ENCODE measurements around the gene PFN2. TPM values are rescaled to one million over a fixed set of nuclear protein-coding genes. Genes with fewer than 3 reads are reported as not detected.
A peak's percentile ranks its signal among the peaks of the same experiment; 100 is the strongest.
"Not testable (repeated sequence)": the region's sequence is repeated elsewhere in the genome, so short reads cannot be mapped to it uniquely, and the experiment has no call there.

PFN2 gene
- total RNA-seq, 1 donor from 2014 or later: 98.0 TPM

- Histone ChIP-seq H3K4me3 (ENCODE audit: low read depth, low read length) (no peak overlapping the region), H3K27me3 (ENCODE audit: control insufficient read depth, insufficient read depth, low read length) (no peaks in the 10 kb centered on the region), H3K36me3 (ENCODE audit: control insufficient read depth, insufficient read depth, low read length) (no peaks in the 10 kb centered on the region)
- DNase-seq (ENCODE audit: low read depth): no peak
- TF ChIP-seq CTCF (IDR thresholded peaks at IDR 0.05; ENCODE audit: insufficient read depth, low read length, poor library complexity, severe bottlenecking): no peak
Measured at GRCh38 chr3:149990423-149990948, 19.8 kb upstream of the PFN2 start.

GRCh38 chr3:149989307-149989706 lies 18.6 kb upstream of the PFN2 start:
- Histone ChIP-seq H3K27me3 (ENCODE audit: control insufficient read depth, insufficient read depth, low read length) (no peaks in the 10 kb centered on the region), H3K36me3 (ENCODE audit: control insufficient read depth, insufficient read depth, low read length) (no peaks in the 10 kb centered on the region), H3K4me3 (ENCODE audit: low read depth, low read length) (no peak overlapping the region)
- no peak for DNase-seq (ENCODE audit: low read depth)
- no peak for TF ChIP-seq CTCF (IDR thresholded peaks at IDR 0.05; ENCODE audit: insufficient read depth, low read length, poor library complexity, severe bottlenecking)

GRCh38 chr3:149983628-149984027 lies 12.9 kb upstream of the PFN2 start:
- Histone ChIP-seq H3K4me3 (ENCODE audit: low read depth, low read length) (no peak overlapping the region), H3K27me3 (ENCODE audit: control insufficient read depth, insufficient read depth, low read length) (no peaks in the 10 kb centered on the region), H3K36me3 (ENCODE audit: control insufficient read depth, insufficient read depth, low read length) (no peaks in the 10 kb centered on the region)
- no peak for TF ChIP-seq CTCF (IDR thresholded peaks at IDR 0.05; ENCODE audit: insufficient read depth, low read length, poor library complexity, severe bottlenecking)
- no peak for DNase-seq (ENCODE audit: low read depth)

GRCh38 chr3:149983053-149983452 lies 12.4 kb upstream of the PFN2 start:
- not testable (repeated sequence) for H3K36me3 ChIP-seq (ENCODE audit: control insufficient read depth, insufficient read depth, low read length); DNase-seq (ENCODE audit: low read depth); H3K4me3 ChIP-seq (ENCODE audit: low read depth, low read length); H3K27me3 ChIP-seq (ENCODE audit: control insufficient read depth, insufficient read depth, low read length)

GRCh38 chr3:149981979-149982378 lies 11.3 kb upstream of the PFN2 start:
- H3K27me3 ChIP-seq (ENCODE audit: control insufficient read depth, insufficient read depth, low read length); DNase-seq (ENCODE audit: low read depth); H3K4me3 ChIP-seq (ENCODE audit: low read depth, low read length); H3K36me3 ChIP-seq (ENCODE audit: control insufficient read depth, insufficient read depth, low read length): not testable (repeated sequence)

GRCh38 chr3:149977386-149977785 lies 6.7 kb upstream of the PFN2 start:
- no peak for TF ChIP-seq CTCF (IDR thresholded peaks at IDR 0.05; ENCODE audit: insufficient read depth, low read length, poor library complexity, severe bottlenecking)
- no peak overlapping the region for H3K4me3 ChIP-seq (ENCODE audit: low read depth, low read length)
- no peaks in the 10 kb centered on the region for H3K27me3 ChIP-seq (ENCODE audit: control insufficient read depth, insufficient read depth, low read length)
- DNase-seq (ENCODE audit: low read depth): no peak
- no peaks in the 10 kb centered on the region for H3K36me3 ChIP-seq (ENCODE audit: control insufficient read depth, insufficient read depth, low read length)

- H3K36me3 ChIP-seq (ENCODE audit: control insufficient read depth, insufficient read depth, low read length): no peaks in the 10 kb centered on the region
- TF ChIP-seq CTCF (IDR thresholded peaks at IDR 0.05; ENCODE audit: insufficient read depth, low read length, poor library complexity, severe bottlenecking): peak; percentile 6
- DNase-seq (ENCODE audit: low read depth): no peak
- H3K27me3 ChIP-seq (ENCODE audit: control insufficient read depth, insufficient read depth, low read length): no peaks in the 10 kb centered on the region
- no peak overlapping the region for H3K4me3 ChIP-seq (ENCODE audit: low read depth, low read length)
Measured at GRCh38 chr3:149975919-149976318, 5.2 kb upstream of the PFN2 start.
